Erythroblast (primary cell): ENCODE data around the gene GPR137C.

ENCODE experiments used
- DNase-seq, 2 experiments: peaks; one replicate each; lab custom pipeline; 2025; lab: John Stamatoyannopoulos, UW
- GATA1 ChIP-seq: IDR thresholded peaks from 2 replicates; pipeline ENCODE4 v1.6.1; 2011; ENCODE audit warnings: low read depth, mild to moderate bottlenecking, control low read depth, low read length, moderate library complexity
- POLR2A ChIP-seq: IDR thresholded peaks from 2 replicates; pipeline ENCODE4 v1.6.1; 2011; ENCODE audit warnings: mild to moderate bottlenecking, low read length

GPR137C gene

DNA sequence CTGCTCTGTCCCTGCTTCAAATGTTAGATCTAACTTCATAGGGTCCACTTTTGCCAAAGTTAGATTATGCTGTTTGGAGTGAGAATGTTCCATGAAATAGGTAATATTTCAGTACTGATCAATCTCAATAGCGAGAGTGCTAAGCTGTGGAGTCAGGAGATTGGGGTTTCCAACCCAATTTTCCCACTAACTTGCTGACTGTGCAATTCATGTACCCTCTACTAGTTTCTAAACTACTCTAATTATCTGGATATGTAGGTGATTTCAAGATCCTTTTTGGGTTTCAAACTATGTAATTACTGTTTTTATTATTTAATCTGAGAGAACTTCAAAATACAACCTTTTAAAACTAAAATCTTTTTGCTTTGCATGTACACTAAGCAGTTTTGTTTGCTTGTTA lies 45.9 kb downstream of the GPR137C start:
- no peak for DNase-seq
- TF ChIP-seq POLR2A (no peak), GATA1 (no peak)

DNA sequence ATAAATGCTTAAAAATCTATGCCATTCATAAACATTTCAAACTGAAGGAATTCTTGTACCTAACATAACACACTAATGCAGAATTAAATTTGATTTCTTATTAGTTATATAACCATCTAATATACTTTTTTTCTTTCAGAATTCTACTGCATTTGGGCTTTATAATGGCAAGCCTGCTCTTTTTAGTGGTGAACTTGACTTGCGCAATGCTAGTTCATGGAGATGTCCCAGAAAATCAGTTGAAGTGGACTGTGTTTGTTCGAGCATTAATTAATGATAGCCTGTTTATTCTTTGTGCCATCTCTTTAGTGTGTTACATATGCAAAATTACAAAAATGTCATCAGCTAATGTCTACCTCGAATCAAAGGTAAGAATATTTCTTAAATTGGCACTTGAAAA lies 47.3 kb downstream of the GPR137C start:
- DNase-seq = no peak
- no peak for TF ChIP-seq POLR2A
- TF ChIP-seq GATA1 = no peak

DNA sequence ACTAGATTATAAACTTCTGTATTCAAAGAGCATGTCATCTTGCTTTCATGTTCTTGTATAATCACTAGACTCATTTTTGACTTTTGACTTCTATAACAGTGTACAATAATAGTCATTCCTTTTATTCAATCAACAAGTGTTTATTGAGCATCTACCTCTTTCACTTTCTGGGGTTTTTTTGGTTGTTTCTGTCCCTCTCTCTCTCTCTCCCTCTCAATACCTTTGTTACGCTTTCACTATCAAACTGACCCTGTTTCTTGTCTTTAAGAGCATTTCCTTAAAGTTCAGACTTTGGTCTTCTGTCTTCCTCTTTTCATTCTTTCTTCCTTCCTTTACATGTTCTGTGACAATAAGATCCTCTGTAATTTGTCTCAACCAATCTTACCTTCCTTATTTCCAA lies 49.5 kb downstream of the GPR137C start:
- TF ChIP-seq POLR2A (no peak), GATA1 (no peak)
- no peak for DNase-seq

DNA sequence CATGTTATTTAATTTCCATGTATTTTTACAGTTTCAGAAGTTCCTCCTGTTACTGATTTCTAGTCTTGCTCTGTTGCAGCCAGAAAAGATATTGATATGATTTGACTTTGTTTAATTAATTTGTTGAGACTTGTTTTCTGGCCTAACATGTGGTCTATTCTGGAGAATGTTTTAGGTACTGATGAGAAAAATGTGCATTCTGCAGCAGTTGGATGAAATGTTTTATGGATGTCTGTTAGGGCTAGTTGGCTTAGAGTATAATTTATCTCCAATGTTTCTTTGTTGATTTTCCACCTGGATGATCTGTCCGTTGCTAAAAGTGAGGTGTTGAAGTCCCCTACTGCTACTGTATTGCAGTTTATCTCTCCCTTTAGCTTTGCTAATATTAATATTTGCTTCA lies 54.4 kb downstream of the GPR137C start:
- TF ChIP-seq GATA1 (no peak), POLR2A (no peak)
- no peak for DNase-seq

DNA sequence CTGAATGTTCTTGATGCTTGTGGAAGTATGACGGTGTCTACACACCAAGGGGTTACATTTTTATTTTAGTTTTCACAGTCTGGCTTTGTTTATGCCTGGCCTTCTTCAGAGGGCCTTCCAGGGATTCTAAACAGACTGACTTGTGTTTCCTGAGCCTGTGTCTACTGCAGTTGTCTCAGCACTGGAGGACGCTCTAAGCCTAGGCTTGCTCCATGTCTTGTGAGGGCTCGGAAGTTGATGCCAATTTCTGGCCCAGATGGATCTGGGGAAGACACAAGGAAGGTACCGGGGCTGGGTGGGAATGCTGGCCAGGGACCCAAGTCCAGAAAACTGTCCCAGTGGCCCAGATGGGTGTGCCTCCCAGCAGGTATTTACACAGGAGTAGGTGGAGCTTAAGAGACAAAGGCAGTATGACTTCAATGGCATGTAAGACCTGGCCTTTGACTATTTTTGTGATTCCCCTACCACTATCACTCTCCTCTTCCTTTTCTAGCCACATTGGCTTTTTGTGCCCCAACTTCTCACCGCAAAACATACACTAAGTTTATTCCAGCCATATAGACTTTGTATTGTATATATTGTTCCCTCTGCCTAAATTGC lies 56.9 kb downstream of the GPR137C start:
- DNase-seq = no peak
- no peak for TF ChIP-seq POLR2A
- TF ChIP-seq GATA1 = no peak

DNA sequence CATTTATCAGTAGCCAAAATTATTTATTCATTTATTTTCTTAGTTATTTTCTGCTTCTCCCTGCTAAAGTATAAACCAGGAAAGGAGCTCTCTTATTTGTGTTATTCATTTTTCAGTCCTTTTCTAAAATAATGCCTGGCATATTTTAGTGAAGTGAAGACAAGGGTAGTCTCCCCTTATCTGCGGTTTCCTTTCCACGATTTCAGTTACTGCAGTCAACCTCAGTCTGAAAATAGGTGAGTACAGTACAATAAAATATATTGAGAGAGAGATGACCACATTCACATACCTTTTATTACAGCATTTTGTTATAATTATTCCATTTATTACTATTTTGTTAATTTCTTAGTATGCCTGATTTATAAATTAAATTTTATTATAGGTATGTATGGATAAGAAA lies 57.6 kb downstream of the GPR137C start:
- no peak for DNase-seq

DNA sequence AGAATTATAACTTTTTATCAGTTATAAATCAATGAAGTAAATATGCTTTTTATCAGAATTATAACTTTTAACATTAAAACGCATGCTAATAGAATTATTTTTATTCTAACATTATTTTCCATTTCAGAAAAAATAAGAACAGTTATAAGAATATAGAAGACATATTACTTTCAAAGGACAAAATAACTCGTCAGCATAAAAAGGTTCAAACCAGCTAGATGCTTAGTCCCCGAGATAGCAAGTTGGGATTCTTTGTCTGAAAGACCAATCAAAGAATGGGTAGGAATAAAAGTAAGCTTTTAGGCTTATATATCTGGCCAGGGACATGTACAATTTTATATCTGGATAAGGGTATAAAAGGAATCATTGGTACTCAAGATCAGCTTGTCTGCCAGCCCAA lies 66.0 kb downstream of the GPR137C start:
- TF ChIP-seq POLR2A (no peak), GATA1 (no peak)
- DNase-seq = no peak

More for the DNA sequence above, 57.6 kb downstream of the GPR137C start:
- no peak for TF ChIP-seq POLR2A
- no peak for TF ChIP-seq GATA1

DNA sequence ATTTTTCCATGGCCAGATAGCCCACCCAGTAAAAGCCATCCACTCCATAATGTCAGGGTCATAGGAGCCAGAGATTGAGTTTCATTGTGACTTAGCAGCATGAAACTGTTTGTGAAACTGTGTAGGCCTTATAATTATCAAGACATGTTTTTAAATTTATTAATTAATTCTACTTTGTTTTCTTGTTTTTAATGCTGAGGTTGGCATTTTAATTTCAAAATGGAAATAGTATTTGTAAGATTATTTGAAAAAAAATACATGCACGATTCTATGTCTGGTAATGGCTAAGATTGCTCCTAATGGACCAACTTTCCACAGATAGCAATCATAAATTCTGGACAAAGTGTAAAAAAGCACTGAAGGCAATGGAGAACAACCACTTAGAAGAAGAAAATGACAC lies 67.1 kb downstream of the GPR137C start:
- TF ChIP-seq GATA1 (no peak), POLR2A (no peak)
- no peak for DNase-seq

DNA sequence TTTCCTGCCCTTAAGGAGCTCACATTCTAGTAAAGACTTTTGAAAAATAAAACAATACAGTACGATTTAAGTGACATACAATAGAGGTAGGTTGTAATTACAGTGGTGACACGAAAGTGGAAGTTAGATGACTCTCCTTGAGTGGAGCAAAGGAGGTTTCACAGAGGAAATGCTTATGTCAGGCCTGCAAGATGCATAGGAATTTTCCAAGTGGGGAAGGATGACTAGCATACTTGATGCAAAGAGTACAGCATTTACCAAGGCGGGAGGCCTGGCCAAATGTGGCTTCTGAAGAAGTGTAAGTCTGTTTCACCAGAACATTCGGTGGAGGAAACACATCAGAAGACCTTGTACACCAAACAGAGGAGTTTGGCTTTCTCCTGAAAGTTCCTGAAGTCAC lies 87.5 kb downstream of the GPR137C start:
- TF ChIP-seq POLR2A (no peak), GATA1 (no peak)
- DNase-seq = no peak

DNA sequence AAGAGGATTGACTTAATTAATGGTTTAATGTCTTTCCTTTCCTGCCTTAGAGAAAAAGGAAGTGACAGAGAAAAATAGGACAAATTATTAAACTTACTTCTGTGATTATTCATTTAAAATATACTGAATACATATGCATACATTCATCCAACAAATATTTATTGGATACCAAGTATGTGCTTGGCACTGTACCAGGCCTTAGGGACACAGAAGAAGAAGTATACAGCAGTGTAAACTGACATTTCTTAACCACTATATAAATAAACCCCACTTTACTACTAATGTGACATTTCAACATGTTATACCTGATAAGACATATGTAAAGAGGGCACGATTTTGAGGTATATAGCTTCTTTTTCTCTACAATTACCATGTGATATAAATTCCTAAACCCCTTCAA lies 89.1 kb downstream of the GPR137C start:
- TF ChIP-seq POLR2A (no peak), GATA1 (no peak)
- DNase-seq = no peak

DNA sequence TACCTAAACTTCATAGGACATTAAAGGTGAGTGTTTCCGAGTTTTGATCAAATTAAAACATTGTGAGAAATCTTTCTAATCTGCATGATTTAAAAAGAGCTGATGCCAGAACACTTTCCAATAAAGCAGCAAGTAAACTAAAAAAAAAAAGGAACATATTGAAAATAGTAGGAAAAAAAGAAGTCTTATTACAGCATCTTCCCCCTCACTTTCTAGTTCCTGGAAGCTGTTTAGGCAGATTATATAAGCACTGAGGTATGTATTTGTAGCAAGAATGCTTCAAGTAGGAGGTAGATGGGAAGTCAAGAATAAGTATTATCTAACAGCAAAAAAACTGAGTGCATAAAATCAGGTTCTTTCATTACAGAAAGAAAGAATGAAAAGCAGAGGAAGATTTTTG lies 96.9 kb downstream of the GPR137C start:
- DNase-seq = no peak
- TF ChIP-seq GATA1 = no peak
- TF ChIP-seq POLR2A = no peak

DNA sequence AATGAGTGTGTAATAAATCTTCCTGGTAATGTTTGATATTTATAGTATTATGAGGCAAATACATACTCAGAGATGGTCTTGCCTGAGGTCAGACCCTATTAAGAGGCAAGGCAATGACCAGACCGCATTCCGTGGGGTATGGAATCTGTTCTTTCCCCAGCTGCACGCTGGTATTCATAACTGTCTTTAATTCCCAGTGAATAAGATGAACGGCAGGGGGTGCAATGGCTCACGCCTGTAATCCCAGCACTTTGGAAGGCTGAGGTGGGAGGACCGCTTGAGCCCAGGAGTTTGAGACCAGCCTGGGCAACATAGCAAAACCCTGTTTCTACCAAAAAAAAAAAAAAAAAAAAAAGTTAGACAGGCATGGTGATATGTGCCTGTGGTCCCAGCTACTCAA lies 98.1 kb downstream of the GPR137C start:
- DNase-seq = no peak
- TF ChIP-seq GATA1 (no peak), POLR2A (no peak)

DNA sequence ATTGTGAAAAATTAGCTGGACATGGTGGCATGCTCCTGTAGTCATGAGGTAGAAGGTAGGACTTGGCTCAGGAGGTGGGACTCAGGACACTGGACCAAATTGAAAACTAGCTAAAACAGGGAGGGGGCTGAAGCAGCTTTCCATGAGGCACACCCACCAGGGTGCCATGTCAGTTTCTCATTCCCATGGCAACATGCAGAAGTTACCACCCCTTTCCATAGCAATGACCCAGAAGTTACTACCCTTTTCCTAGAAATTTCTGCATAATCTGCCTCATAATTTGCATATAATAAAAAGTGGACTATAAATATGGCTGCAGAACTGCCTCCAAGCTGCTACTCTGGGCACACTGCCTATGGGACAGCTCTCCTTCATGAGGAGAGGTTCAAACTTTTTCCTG lies 104.3 kb downstream of the GPR137C start:
- no peak for TF ChIP-seq GATA1
- TF ChIP-seq POLR2A = no peak
- no peak for DNase-seq

DNA sequence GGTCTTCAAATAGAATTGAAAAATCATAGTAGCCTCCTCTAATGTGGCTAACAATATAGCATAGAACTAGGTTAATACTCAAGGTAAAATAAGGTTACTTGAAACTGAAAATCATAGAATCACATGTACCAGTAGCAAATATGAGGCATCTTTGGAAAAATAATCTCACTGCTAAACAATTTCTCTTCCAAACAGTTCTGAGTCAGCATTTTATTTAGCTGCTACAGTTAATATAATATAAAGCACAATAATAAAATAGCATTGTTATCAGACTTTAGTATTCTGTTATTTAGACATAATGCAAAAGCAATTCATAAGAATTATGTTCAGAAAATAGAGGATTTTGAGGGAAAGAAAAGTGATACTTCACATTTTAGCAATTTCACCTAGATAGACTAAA lies 107.7 kb downstream of the GPR137C start:
- TF ChIP-seq GATA1 = no peak
- no peak for TF ChIP-seq POLR2A
- no peak for DNase-seq

DNA sequence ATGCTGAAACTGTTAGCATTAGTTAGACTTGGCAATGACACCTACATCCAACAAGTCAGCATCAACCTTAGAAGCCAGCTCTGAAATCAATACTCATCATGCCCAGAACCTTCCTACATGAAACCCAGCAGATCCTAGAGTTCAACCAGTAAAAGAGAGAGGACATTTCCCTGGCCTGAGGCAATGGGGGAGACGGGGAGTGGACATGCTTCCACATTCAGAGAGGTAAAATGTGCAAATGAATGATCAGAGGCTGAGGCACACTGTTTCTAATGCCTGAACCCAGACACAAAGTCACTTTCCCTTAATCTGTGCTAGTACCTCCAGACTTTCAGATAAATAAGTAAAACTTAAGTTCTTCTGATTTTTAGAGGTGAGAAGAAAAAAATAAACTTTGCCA lies 108.2 kb downstream of the GPR137C start:
- DNase-seq = no peak
- TF ChIP-seq GATA1 (no peak), POLR2A (no peak)
